Gastroesophageal sphincter (tissue), 3 donors: Measurements from ENCODE around the gene MEI4.

Source experiments
- CTCF ChIP-seq, 4 experiments: fragments of 200-600 bp in 2 of 4; fragments of 450-650 bp in 2 of 4; sonication (generic) in 1 of 4; IDR thresholded peaks; one replicate each; pipeline ENCODE4 v1.5.1; 2017 to 2019; ENCODE audit warnings: antibody characterized with exemption in 4 of 4, mild to moderate bottlenecking in 2 of 4, moderate library complexity in 2 of 4
- POLR2A ChIP-seq, 2 donors: fragments of 450-650 bp; IDR thresholded peaks; one replicate each; pipeline ENCODE4 v1.6.1; 2017; ENCODE audit warnings: antibody characterized with exemption in 2 of 2, mild to moderate bottlenecking in 2 of 2, moderate library complexity in 1 of 2

GRCh38 chr6:77688649-77689048 is 35.8 kb downstream of the MEI4 start:
- TF ChIP-seq CTCF (IDR thresholded peaks at IDR 0.05) (no peak), POLR2A (IDR thresholded peaks at IDR 0.05) (no peak)
